HG03097 (cell line): ENCODE results near the gene KCNA4.
"Not testable (repeated sequence)": the region's sequence is repeated elsewhere in the genome, so short reads cannot be mapped to it uniquely, and the experiment has no call there.

Experiments
- ATAC-seq: cut with Tn5 transposase; IDR thresholded peaks from one replicate; pipeline ENCODE4 v1.9.1; 2021; ENCODE audit not compliant: unreplicated experiment, low FRiP score

The KCNA4 gene

GRCh38 chr11:30016588-30017363, at the start of gene KCNA4:
Gene KCNA4, minus strand, starts transcription at chr11:30017030. Its CDS starts 4,352 bp downstream, at chr11:30012678.
- ATAC-seq, result no peak

DNA sequence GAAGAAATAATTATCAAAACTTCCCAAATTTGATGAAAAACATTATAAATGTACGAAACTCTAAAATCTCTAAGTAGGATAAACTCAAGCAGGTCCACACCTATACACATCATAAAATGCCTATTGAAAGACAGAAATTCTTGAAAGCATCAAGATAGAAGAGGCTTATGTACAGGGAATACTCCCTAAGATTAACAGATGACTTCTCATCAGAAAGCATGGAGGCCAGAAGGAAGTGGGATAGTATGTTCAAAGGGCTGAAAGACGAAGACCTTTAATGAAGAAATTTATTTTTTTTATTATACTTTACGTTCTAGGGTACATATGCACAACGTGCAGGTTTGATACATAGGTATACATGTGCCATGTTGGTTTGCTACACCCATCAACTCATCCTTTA, 45.3 kb upstream of the KCNA4 start:
- no peak for ATAC-seq

DNA sequence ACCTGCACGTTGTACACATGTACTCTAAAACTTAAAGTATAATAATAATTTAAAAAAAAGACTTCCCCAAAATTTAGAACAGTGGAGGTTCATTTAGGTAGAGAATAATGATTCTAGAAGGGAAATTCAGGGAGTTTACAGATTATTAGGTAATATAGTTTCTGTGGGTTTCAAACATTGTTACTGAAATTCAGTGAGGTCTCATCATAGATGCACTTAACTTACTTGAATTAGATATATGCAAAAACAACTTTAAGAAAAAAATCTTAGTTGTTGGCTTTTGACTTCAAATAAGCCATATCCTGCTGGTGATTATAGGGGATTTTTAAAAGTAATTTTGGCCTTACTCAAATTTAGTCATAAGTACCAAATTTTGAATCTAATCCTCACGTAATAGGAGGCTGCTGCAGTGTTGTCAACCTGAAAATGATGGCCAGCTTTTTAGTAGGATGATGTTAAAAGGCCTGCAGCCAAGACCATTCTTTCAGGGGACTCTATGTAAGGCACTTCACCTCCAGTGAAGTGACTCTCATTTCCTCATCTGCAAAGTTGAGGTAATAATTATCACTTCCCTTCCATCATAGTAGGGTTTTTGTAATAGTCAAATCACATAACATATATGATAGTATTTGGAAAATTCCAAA, 42.5 kb upstream of the KCNA4 start:
- ATAC-seq, result no peak

DNA sequence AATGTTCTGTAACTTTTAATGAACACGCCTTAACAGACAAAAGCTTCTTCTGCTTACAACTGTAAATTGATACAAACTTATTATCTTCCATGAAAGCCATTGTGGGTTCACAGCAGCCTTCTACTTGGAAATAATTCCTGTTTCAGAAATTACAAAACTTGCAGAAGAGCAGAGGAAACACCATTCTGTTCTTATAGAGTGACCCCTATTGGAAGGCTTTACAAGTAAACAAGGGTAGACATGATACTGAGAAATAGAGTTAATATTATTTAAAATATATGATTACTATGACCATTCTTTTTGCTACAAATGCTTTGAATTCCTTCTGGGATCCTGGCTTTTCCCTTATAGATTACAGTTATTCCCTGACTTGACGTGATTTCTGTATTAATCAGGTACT, 32.4 kb upstream of the KCNA4 start:
- ATAC-seq, result no peak

GRCh38 chr11:30046578-30046945, 29.7 kb upstream of the KCNA4 start:
- ATAC-seq, result no peak

DNA sequence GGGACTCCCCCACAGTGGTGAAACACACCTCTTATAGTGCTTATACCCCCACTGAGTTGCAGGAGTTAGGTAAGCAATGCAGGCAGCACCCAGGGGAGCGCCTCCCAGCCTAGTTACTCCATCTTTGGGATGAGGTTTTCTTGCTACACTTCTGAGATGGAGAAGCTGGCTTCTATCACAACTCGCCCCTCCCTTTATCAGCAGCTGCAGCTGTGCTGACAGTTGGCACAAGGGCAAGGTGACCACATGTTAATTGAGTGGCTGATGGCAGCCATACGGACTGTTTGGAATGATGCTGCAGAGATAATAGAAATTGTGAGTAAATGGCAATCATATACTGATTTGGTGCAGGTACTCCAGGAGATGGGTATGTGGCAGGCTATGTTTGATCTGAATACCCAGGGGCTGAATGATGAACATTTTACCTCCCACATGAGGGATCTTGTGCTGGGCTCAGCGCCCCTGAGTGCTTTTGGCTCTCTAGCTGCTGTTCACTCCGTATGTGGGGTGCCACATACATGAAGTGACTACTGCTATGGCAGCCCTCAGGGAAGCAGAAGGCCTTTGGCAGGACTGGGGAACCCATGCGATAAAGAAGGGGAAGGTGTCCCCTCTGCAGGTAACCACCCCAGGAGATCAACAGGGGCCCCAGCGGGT, 29.2 kb upstream of the KCNA4 start:
- no peak for ATAC-seq

GRCh38 chr11:30045144-30045543, 28.3 kb upstream of the KCNA4 start:
- ATAC-seq, result no peak

- no peak for ATAC-seq
Observed at GRCh38 chr11:30041171-30041570, 24.3 kb upstream of the KCNA4 start.

DNA sequence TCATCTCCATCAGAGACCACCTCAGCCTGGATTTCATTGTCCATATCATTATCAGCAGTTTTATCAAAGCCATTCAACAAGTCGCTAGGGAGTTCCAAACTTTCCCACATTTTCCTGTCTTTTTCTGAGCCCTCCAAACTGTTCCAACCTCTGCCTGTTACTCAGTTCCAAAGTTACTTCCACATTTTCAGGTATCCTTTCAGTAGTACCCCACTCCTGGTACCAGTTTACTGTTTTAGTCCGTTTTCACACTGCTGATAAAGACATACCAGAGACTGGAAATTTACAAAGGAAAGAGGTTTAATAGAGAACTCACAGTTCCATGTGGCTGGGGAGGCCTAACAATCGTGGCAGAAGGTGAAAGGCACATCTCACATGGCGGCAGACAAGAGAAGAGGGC, 17.9 kb upstream of the KCNA4 start:
- not testable (repeated sequence) for ATAC-seq

DNA sequence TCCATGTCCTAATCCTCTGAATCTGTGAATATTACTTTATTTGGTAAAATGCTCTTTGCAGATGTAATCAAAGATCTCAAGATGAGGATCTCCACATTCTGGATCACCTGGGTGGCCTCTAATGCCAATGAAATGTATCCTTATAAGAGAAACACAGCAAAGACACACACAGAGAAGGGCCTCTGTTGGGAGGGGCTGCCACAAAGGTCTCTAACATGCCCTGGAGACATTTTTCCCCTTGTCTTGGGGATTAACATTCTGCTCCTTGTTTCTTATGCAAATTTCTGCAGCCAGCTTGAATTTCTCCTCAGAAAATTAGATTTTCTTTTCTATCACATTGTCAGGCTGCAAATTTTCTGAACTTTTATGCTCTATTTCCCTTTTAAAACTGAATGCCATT, 17.3 kb upstream of the KCNA4 start:
- ATAC-seq, result not testable (repeated sequence)

GRCh38 chr11:30025396-30026139, 8.7 kb upstream of the KCNA4 start:
- no peak for ATAC-seq

GRCh38 chr11:30023074-30023473, 6.2 kb upstream of the KCNA4 start:
- no peak for ATAC-seq

- ATAC-seq, result no peak
Observed at GRCh38 chr11:30019481-30019880, 2.7 kb upstream of the KCNA4 start.

DNA sequence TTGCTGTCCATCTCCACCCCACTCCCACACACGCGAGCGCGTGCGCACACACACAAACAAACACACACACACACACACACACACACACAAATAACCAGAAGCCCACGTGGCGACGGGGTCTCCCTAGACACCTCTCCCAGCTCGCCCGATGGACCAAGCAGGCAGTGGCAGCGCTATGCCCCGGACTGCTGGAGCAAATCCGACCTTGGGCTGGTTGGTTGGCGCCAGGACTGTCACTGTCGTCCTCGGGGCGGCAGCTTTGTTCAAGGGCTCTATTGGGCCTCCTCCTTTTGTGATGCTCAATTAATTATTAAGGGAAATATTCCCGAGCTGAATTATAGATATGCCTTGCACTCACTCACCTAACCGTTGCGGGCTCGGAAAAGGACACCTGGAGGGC, 1.7 kb upstream of the KCNA4 start:
- ATAC-seq, result no peak

DNA sequence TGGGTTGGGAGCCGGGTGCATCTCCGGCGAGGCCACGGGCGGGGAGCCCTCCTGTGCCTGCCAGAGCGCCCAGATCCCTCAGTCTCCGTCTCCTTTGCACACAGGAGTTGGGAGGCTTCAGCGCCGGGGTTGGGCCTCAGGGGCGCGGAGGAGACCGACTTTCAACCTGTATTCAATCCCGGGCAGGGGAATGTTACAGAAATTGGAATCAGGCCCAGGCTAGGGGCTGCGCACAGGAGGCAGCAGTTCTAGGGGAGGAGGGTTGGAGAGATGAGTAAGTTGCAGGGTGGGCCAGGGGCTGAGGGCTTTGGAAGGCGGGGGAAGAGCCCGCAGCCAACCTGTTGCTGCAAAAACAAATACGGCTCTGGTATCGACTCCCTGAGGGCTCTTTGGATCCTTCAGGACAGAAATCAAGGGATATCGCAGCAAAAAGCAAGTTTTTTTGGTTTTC, 640 bp upstream of the KCNA4 start:
- ATAC-seq, result no peak

DNA sequence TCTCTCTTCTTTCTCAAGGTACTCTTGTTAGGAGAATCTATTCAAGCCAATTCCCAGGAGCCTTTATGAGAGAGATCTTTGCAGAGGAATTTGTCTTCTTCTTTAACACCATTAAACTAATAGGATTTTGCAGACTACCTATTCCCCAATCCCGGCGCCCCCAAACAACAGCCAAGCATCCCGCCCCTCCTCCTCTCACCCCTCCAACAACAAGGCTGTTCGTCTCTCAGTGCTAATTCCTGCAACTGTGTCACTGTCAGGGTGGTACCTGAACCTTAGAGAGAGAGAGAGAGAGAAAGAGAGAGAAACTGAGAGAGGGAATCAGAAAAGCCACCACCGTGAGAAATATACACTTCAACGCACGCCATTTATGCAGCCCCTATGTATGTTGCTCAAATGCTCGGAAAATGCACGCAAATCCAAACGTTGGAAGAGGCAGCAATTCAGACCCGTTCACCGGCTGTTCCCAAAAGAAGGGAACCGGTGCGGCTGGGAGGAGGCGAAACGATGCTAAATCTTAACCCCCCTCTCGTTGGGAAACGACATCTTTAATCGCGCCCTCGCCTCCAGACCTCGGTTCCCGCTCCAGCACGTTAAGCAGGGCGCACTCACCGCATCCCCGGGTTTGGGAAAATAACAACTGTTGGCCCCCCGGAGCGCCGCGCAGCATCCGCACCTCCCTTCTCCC, 961 bp downstream of the KCNA4 start:
- ATAC-seq, result no peak

GRCh38 chr11:30012346-30012745, 4.5 kb downstream of the KCNA4 start:
- ATAC-seq, result no peak

DNA sequence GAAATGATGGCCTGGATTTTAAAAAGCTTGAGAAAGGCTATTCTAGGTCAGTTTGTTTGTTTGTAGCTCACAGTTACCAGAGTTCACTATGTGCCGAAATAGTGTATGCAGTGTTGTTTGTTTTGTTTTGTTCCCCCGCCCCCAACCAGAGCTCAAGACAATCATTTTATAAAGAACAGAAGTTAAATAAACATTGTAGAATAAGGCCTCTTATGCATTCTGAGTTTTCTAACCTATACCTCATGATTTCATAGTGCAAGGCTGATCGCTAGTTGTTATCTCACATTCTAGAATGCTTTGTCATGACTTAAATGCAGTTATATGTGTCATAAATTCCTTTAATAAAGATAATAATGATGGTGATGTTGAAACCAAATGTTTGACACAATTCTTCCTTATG, 7.8 kb downstream of the KCNA4 start:
- no peak for ATAC-seq

DNA sequence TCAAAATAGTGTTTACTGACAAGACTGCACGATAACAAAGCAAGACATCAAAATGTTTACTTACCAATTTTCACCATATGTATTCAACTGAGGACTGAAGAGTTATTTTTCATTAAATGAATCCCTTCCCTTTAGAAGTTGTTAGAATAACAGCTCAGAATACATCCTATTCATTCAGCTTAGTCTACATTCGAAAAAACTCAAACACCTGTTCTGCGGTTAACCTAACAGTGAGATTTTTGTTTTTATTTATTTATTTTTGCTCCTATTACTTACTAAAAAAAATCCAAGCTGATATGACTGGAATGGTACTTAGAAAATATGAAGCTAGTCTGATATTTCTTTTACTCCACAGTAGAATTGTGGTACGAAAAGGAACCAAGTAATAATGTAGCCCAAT, 10.0 kb downstream of the KCNA4 start:
- ATAC-seq, result no peak

- ATAC-seq, result no peak
Observed at GRCh38 chr11:30002157-30002785, 14.6 kb downstream of the KCNA4 start.
